ENCODE data around the gene CIP2A.

DNA sequence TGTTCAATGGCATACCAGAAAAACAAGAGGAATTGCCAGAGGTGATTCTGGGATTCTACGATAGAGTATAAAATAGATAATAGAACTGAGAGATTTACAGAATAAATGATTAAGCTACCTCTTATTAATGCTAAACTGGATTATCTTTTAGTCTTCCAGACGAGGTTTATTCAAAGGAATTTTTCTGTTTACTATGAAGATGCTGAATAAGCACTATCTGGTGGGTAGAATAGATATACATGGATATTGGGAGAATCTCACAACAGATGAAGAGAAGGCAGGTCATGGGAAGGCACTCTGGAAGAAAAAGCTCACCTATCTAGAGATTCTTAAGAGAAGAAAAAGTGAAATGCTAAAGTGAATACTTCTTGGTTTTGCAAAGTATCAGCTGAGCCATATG is 11.2 kb downstream of the CIP2A start:
- TF ChIP-seq, protein P1, sequence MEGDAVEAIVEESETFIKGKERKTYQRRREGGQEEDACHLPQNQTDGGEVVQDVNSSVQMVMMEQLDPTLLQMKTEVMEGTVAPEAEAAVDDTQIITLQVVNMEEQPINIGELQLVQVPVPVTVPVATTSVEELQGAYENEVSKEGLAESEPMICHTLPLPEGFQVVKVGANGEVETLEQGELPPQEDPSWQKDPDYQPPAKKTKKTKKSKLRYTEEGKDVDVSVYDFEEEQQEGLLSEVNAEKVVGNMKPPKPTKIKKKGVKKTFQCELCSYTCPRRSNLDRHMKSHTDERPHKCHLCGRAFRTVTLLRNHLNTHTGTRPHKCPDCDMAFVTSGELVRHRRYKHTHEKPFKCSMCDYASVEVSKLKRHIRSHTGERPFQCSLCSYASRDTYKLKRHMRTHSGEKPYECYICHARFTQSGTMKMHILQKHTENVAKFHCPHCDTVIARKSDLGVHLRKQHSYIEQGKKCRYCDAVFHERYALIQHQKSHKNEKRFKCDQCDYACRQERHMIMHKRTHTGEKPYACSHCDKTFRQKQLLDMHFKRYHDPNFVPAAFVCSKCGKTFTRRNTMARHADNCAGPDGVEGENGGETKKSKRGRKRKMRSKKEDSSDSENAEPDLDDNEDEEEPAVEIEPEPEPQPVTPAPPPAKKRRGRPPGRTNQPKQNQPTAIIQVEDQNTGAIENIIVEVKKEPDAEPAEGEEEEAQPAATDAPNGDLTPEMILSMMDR (IDR thresholded peaks at IDR 0.05) = no peak
- TF ChIP-seq POLR2A (IDR thresholded peaks at IDR 0.05) (no peak), EP300 (IDR thresholded peaks at IDR 0.05) (no peak)
